Thoracic aorta (tissue), 2 donors: ENCODE measurements around the gene EEA1. TPM values are rescaled to one million over a fixed set of nuclear protein-coding genes. Genes with fewer than 3 reads are reported as not detected.

Source experiments
- ATAC-seq: fragments of 150-250 bp; one replicate; pipeline ENCODE4 v1.8.0; 2017; ENCODE audit warnings: low read depth; ENCODE audit not compliant: insufficient number of reproducible peaks, low FRiP score
- DNase-seq: peaks from one replicate; pipeline ENCODE4 v3.0.0-alpha.2; 2020; ENCODE audit warnings: low spot score
- H3K27ac ChIP-seq, 2 donors: fragments of 200-600 bp; sonication (generic); 1 replicate in 1 of 2; 2 replicates in 1 of 2; pipeline ENCODE4 v1.5.1; 2016; ENCODE audit warnings: mild to moderate bottlenecking in 2 of 2, moderate library complexity in 2 of 2
- H3K27me3 ChIP-seq: fragments of 200-600 bp; sonication (generic); replicated peaks from 2 replicates; pipeline ENCODE4 v1.6.0; 2016; ENCODE audit warnings: mild to moderate bottlenecking; ENCODE audit not compliant: insufficient read depth
- H3K36me3 ChIP-seq: fragments of 200-600 bp; sonication (generic); one replicate; pipeline ENCODE4 v1.5.1; 2016
- H3K4me1 ChIP-seq, 2 donors: fragments of 200-600 bp; sonication (generic); 1 replicate in 1 of 2; 2 replicates in 1 of 2; pipeline versions ENCODE4 v1.5.1 to v1.6.0; 2016; ENCODE audit warnings: low read depth in 2 of 2, mild to moderate bottlenecking in 1 of 2; ENCODE audit not compliant: control insufficient read depth in 1 of 2
- H3K4me3 ChIP-seq: fragments of 200-600 bp; sonication (generic); 2 replicates; pipeline ENCODE4 v1.5.1; 2016; ENCODE audit warnings: mild to moderate bottlenecking
- H3K9me3 ChIP-seq: fragments of 200-600 bp; sonication (generic); 2 replicates; pipeline ENCODE4 v1.5.1; 2016
- CTCF ChIP-seq: fragments of 200-600 bp; sonication (generic); IDR thresholded peaks from one replicate; pipeline ENCODE4 v1.5.1; 2019; ENCODE audit warnings: antibody characterized with exemption
- total RNA-seq, 2 donors: library from RNA; depleted of rRNA; stranded (reverse); fragments of >200 nt; gene quantifications; one replicate each; pipeline versions ENCODE4 v1.1.0 to v1.2.3, GENCODE V29; 2016

EEA1 gene
- total RNA-seq, 2 donors from 2014 or later: 19.1 to 40.1 TPM

DNA sequence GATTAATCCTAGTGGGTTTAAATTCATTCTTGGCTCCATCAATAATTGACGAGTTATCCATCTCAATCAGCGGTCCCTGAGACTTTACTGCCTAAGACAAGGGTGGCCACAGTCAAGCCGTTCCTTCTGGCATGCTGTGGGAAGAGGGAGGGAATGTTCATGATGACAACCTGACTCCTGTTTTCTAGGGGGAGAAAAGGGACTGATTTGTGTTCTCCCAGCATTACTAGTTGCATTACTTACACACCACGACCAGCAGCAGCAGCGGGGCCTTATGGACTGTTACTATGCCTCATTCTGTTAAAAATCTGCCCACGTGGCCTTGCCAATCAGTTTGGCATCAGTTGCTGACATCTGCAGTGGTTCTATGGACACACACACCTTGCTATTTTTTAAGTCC, 196.4 kb downstream of the EEA1 start:
- Histone ChIP-seq H3K4me3 (no peak overlapping the region), H3K27ac (no peak overlapping the region), H3K4me1 (peaks cover 3 to 5% of the 10 kb centered on the region in 2 donors), H3K9me3 (no peaks in the 10 kb centered on the region), H3K36me3 (no peaks in the 10 kb centered on the region), H3K27me3 (no peaks in the 10 kb centered on the region)
- ATAC-seq (no peak), DNase-seq (no peak)
- TF ChIP-seq CTCF: no peak

DNA sequence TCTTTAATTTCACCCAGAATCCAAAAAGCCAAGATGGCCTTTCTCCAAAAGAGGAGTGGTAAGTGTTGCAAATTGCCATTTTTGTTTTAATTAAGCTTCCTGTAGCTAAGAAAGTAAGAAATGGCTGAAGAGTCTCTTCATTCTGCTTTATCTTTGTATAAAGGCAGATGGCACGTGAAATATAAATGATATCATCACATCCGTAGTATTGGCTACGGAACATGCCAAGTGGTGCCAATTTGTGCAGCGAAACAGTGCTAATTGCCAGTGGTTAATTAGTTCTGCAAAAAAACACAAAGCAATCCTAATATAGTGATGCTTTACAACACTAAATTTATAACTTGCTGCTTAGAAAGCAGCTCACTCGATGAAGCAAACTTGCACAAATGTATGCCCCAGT, 196.9 kb downstream of the EEA1 start:
- H3K36me3 ChIP-seq: no peaks in the 10 kb centered on the region
- no peak for TF ChIP-seq CTCF
- H3K27ac ChIP-seq: no peak overlapping the region
- DNase-seq (no peak), ATAC-seq (no peak)
- H3K27me3 ChIP-seq: no peaks in the 10 kb centered on the region
- peaks cover 3 to 5% of the 10 kb centered on the region in 2 donors for H3K4me1 ChIP-seq
- no peak overlapping the region for H3K4me3 ChIP-seq
- no peaks in the 10 kb centered on the region for H3K9me3 ChIP-seq

DNA sequence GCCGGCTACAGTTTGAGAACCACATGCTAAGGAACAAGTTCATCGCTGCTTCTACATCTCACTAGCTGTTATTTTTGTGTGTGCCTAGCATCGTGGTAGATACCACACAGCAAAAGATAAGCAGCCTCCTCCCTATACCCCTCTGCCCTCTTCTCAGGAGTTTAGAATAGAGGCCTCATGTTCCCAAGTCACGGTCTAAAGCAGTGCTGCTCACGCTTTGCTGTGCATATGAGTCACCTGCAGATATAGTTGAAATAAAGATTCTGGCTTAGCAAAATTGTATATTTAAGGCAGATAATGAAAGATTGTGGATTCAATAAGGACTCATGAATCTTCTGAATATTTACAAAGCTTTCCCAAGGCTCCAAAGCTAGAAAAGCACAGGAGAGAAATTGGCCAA, 198.3 kb downstream of the EEA1 start:
- TF ChIP-seq CTCF: no peak
- no peaks in the 10 kb centered on the region for H3K9me3 ChIP-seq
- ATAC-seq (no peak), DNase-seq (no peak)
- H3K27me3 ChIP-seq: no peaks in the 10 kb centered on the region
- H3K27ac ChIP-seq: no peak overlapping the region
- peaks cover 3 to 5% of the 10 kb centered on the region in 2 donors for H3K4me1 ChIP-seq
- H3K4me3 ChIP-seq: no peak overlapping the region
- H3K36me3 ChIP-seq: no peaks in the 10 kb centered on the region

DNA sequence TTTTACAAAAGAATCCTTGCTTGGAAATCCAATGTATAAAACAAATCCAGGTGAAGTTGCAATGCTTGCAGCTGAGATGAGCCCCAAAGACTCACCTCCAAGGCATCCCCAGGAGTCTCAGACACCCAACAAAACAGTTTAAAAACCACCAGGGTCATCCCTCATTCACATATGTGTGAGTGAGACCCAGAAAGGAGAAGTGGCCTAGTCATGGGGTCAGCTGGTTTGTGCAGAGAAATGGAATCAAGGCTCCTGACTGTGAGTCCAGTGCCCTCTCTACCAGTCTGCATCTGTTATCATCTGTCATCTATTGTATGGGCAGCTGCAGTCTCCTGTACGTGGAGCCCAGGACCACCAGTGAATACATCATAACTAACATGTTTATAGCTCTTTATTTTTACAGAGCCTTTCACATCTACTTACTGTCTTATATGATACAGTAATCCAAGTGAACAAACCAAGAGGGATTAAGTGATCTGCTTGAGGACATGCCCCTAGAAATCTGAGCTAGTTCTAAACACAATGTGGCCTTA, 199.3 kb downstream of the EEA1 start:
- no peak for DNase-seq
- Histone ChIP-seq H3K4me1 (no peaks in the 10 kb centered on the region), H3K27me3 (no peaks in the 10 kb centered on the region), H3K4me3 (no peak overlapping the region), H3K36me3 (no peaks in the 10 kb centered on the region), H3K27ac (no peak overlapping the region), H3K9me3 (no peaks in the 10 kb centered on the region)
- ATAC-seq: no peak
- no peak for TF ChIP-seq CTCF

GRCh38 chr12:92726850-92727249, 202.2 kb downstream of the EEA1 start:
- TF ChIP-seq CTCF: no peak
- Histone ChIP-seq H3K36me3 (no peaks in the 10 kb centered on the region), H3K9me3 (peaks cover 3% of the 10 kb centered on the region), H3K27me3 (no peaks in the 10 kb centered on the region), H3K4me3 (no peak overlapping the region), H3K27ac (no peak overlapping the region), H3K4me1 (no peaks in the 10 kb centered on the region)
- DNase-seq (no peak), ATAC-seq (no peak)
